Frontal cortex (tissue), 4 donors: ENCODE results near the gene EIF5B. TPM values are rescaled to one million over a fixed set of nuclear protein-coding genes. Genes with fewer than 3 reads are reported as not detected.
"Not testable (repeated sequence)": the region's sequence is repeated elsewhere in the genome, so short reads cannot be mapped to it uniquely, and the experiment has no call there.

Source experiments
- DNase-seq, 2 donors: peaks; one replicate each; pipeline ENCODE4 v3.0.0; 2012; ENCODE audit warnings: low spot score in 2 of 2
- FAIRE-seq: peaks from 2 replicates; lab custom pipeline; 2012; peaks lifted over from hg19 to GRCh38; lab: Jason Lieb, UNC
- total RNA-seq: library from RNA; depleted of rRNA; stranded (reverse); fragments of >200 nt; gene quantifications from one replicate; pipeline ENCODE4 v1.2.3, GENCODE V29; 2014
- donor health status: control.
- donor health status: control.
- donor health status: control.

Gene EIF5B
- 13.0 TPM for total RNA-seq

DNA sequence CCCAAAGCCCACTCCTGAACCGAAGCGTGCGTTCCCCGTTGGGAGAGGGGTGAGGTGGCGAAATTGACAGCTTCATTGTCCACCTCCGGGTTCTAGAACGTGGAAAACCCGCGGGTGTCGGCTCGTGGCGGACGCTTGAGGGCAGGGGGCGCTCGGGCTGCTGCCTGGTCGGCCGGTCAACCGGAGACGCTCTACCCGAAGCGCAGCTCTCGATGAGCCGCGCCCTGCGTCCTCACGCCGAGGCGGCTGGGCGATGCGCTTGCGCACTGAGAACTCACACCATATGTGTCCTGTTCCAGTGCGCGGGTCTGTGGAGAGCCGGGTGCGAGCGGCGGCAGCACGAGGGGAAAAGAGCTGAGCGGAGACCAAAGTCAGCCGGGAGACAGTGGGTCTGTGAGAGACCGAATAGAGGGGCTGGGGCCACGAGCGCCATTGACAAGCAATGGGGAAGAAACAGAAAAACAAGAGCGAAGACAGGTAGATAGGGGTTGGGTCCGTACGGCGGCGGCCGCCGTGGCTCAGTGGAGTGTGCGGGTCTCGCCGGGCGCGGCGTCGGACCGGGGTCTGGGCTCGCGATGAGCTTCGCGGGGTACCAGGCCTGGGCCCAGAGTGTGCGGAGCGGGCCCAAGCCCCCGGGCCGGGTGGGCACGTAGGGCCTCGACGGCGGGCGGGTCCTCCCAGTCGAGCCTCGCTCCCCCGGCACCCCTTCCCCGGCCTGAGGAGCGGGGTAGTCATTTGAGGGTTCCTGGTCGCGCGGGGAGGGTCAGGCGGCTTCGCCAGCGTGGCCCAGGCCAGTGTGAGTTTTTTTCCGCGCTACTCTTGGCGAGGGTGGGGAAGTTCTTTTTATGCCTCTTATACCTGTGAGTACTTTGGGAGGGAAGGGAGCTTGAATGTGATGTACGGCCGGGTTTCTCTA, at the start of gene EIF5B:
Gene EIF5B, plus strand, starts transcription at position 277 of the 916 bp plus-strand sequence. Its CDS starts 166 bp downstream, at position 443.
- no peak for FAIRE-seq

DNA sequence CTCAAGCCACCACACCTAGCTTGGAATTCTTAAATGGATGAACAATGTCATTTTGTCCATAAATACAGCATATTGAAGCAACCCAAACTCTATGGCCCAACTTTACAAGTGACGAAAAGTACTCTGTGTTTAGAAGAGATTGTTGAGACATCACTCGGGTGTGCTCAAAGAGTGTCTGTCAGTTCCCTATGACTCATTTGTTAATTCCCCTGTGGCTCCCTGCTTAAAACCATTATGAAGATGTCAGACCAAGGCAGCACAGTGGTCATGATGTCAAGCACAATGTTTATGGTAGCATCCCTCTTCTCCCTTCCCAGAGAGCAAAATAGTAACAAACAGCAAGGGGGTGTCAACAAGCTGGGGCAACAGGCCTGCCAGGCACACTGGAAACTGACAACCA, 39.2 kb upstream of the EIF5B start:
- FAIRE-seq (no peak), DNase-seq (no peak)

More for the DNA sequence above, at the start of gene EIF5B:
- DNase-seq: peak; percentile 88 to 91

DNA sequence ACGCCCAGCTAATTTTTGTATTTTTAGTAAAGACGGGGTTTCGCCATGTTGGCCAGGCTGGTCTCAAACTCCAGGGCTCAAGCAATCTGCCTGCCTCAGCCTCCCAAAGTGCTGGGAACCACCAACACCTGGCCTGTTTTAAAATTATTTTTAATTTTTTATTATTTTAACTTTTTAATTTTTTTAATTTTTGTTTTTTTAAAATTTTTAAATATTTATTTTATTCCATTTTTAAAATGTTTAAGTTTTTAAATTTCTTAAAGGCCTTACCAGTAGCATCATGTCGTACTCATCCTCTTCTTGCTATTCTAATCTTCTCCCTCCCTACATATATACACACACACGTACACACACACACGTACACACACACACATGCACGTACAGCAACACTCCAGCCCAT, 37.6 kb upstream of the EIF5B start:
- DNase-seq (no peak), FAIRE-seq (peak; percentile 43)

DNA sequence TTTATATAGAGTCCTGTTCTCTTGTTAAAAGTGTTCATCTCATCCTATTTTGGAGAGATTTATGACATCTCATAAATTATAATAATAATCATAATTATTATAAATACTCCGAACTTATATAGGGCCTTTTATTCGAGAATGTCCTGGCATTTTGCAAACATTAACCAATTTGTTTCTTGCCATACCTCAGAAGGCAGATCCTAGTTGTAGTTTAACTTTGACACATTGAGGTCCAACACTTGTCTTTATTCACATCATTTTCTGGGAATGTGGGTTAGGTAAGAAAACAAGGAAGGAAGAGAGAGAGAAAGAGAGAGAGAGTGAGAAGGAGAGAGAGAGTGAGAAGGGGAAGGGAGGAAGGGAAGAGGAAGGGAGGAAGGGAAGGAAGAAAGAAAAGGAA, 36.1 kb upstream of the EIF5B start, which contains the start of gene LYG1:
Gene LYG1, minus strand, starts transcription at position 101 of the 400 bp plus-strand sequence. CDS start 5,527 bp downstream, outside the sequence.
- DNase-seq, FAIRE-seq: not testable (repeated sequence)

DNA sequence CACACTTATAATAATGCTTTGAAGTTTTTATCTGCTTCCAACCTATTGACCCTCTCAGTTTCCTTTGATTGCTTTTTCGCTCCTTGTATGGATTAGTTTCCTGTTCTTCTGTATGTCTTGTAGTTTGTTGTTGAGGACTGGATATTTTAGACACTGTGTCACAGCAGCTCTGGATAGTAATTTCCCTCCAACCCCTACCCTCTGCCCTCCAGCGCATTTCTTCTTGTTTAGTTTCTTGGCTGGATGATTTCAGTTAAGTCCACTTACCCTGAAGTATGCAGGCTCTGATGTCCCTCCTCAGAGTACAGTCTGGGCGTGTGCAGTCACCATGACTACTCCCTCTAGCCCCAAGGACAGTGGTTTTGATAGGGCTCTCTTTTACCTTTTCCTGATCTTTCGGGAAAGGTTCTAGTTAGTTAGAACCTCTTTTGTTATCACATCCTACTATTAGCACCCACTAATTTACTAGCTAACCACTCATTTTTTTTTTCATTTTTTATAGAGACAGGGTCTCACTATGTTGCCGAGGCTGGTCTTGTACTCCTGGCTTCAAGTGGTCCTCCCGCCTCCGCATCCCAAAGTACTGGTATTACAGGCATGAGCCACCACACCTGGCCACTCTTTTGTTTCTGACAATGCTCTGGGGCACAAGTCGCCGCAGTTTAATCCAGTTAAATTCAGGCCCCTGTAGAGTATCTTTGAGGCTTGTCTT, 19.9 kb upstream of the EIF5B start:
- FAIRE-seq (no peak), DNase-seq (no peak)

DNA sequence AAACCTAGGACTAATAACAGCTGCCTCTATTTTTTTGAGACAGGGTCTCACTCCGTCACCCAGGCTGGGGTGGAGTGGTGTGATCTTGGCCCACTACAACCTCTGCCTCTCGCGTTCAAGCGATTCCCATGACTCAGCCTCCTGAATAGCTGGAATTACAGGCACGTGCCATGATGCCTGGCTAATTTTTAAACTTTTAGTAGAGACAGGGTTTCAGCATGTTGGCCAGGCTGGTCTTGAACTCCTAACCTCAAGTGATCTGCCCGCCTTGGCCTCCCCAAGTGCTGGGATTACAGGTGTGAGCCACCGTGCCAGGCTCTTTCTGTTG, 19.4 kb upstream of the EIF5B start:
- not testable (repeated sequence) for DNase-seq, FAIRE-seq

- no peak for FAIRE-seq
These were observed 11.8 kb upstream of the EIF5B start for GRCh38 chr2:99325384-99325783.

GRCh38 chr2:99335911-99336803, 1.0 kb upstream of the EIF5B start, which contains the start of gene TXNDC9:
TXNDC9 (minus strand) TSS chr2:99336333; CDS start chr2:99333210, 3,123 bp downstream.
- DNase-seq: peak; percentile 86 to 92
- no peak for FAIRE-seq

More at GRCh38 chr2:99325384-99325783, 11.8 kb upstream of the EIF5B start:
- no peak for DNase-seq

DNA sequence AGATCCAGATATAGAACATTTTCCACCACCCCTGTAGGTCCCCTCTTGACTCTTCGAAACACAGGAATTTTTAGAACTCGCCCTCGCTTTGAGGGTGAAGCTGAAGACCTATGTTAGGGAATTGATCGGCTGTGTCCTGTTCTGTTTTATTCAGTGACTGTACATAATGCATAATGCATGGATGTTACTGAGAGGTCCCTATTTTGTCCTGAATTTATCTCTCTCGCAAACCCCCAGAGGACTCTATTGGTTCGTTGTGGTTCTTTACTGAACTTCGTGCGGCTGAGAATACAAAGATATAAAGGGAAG, 431 bp upstream of the EIF5B start:
- no peak for DNase-seq
- no peak for FAIRE-seq

DNA sequence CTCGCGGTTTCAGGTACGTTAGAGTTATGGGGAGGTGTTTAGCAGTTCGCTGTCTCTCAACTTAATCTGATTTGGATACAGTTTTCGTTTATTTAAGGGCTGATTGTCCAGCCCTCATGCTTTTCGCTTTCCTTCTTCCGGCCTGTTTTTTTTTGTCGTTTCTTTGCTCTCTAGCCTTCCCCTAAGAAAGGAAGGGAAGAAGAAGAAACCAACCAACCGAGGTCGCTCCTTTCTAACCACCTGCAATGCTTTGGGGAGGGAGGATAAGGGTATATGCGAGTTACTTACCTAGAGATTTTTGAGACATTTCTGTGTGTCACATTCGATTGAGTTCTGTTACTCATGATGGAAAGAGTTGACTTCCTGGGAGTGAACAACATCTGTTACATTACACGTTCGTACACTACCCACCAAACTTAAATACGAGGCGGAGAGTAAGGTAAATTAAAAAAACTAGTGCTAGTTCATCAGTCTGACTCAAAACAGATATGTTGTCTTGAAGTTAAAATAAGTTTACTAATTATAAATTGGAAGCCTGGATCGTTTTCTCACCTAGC, 918 bp downstream of the EIF5B start:
- FAIRE-seq (no peak), DNase-seq (no peak)

- no peak for FAIRE-seq
- DNase-seq: no peak
These were observed 3.6 kb downstream of the EIF5B start for GRCh38 chr2:99340669-99341236.

- FAIRE-seq: no peak
- DNase-seq: no peak
These were observed 5.3 kb downstream of the EIF5B start for GRCh38 chr2:99342536-99342935.

- not testable (repeated sequence) for FAIRE-seq, DNase-seq
These were observed 8.3 kb downstream of the EIF5B start for GRCh38 chr2:99345446-99345845.

DNA sequence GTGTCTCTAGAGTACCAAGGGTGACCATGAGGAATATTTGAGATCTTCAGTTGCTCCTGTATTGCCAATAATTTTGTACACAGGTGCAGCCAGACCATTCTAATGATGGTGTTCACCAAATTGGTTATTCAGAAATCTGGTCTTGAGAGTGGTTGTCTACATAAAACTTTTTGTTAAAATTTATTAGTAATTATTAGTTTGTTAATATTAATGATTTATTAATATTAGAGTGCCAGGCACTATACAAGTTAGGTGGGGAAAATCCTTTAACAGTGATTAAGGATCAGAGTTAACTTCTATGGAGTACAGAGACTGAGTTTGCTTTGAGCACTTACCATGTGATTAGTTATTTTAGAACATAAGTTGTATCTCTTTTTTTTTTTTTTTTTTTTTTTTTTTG, 9.0 kb downstream of the EIF5B start:
- FAIRE-seq (no peak), DNase-seq (no peak)

- DNase-seq: no peak
- no peak for FAIRE-seq
These were observed 11.0 kb downstream of the EIF5B start for GRCh38 chr2:99348173-99348572.

DNA sequence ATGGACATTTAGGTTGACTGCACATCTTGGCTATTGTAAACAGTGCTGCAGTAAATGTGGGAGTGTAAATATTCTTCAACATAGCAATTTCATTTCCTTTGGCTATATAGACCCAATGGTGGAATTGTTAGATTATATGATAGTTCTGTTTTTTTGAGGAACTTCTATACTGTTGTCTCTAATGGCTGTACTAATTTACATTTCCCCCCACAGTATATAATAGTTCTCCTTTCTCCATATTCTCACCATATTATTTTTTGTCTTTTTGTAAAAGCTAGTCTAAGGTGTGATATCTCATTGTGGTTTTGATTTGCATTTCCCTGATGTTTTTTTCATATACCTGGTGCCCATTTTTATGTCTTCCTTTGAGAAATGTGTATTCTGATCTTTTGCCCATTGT, 13.0 kb downstream of the EIF5B start:
- FAIRE-seq (no peak), DNase-seq (no peak)

- FAIRE-seq: no peak
- no peak for DNase-seq
These were observed 16.9 kb downstream of the EIF5B start for GRCh38 chr2:99354070-99354469.

- not testable (repeated sequence) for DNase-seq, FAIRE-seq
These were observed 17.6 kb downstream of the EIF5B start for GRCh38 chr2:99354825-99355224.

- DNase-seq (no peak), FAIRE-seq (no peak)
These were observed 19.7 kb downstream of the EIF5B start for GRCh38 chr2:99356853-99357252.
